Body of pancreas (tissue), 4 donors: ENCODE measurements around the gene TECRL.

Source experiments
- POLR2A ChIP-seq, 3 donors: fragments of 450-650 bp; IDR thresholded peaks; one replicate each; pipeline ENCODE4 v1.6.1; 2016; ENCODE audit warnings: antibody characterized with exemption in 3 of 3, mild to moderate bottlenecking in 2 of 3
- TF ChIP-seq, protein P1 (sequence below), 7 experiments: fragments of 450-650 bp in 4 of 7; fragments of 200-600 bp in 3 of 7; sonication (generic) in 3 of 7; IDR thresholded peaks; one replicate each; pipeline ENCODE4 v1.5.1; 2016 to 2019; ENCODE audit warnings: antibody characterized with exemption in 7 of 7

DNA sequence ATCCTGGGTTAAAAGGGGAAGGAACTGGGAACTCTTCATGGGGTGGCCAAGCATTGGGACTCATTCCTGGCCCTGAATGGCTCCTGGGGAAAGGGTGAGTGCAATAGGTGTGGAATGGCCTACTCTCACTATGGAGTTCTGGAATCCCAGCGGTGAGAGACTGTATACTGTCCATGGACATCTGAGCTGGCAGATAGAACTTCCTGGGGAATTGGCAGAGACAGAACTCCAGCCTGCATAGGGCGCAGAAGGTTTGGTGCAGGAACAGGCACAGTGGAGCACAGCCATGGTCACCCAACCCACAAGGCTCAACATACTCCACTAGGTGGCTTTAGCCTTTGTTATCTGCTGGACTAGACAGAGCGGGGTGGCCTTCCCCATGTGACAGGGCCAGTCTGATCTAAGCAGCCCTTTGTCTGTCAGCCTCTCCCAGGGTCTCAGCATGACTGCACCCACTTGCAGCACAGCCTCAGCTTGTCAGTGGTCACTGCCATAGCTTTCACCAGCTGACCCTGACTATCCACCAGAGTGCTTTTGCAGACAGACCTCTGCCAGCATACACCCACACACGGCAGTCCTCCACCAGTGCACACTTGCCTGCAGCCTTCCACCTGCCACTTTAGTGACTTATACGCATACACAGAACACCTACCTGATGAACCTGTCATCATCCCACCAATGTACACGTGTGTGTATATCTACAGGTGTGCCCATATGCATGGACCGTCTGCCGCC, 48.4 kb downstream of the TECRL start:
- TF ChIP-seq, protein P1, sequence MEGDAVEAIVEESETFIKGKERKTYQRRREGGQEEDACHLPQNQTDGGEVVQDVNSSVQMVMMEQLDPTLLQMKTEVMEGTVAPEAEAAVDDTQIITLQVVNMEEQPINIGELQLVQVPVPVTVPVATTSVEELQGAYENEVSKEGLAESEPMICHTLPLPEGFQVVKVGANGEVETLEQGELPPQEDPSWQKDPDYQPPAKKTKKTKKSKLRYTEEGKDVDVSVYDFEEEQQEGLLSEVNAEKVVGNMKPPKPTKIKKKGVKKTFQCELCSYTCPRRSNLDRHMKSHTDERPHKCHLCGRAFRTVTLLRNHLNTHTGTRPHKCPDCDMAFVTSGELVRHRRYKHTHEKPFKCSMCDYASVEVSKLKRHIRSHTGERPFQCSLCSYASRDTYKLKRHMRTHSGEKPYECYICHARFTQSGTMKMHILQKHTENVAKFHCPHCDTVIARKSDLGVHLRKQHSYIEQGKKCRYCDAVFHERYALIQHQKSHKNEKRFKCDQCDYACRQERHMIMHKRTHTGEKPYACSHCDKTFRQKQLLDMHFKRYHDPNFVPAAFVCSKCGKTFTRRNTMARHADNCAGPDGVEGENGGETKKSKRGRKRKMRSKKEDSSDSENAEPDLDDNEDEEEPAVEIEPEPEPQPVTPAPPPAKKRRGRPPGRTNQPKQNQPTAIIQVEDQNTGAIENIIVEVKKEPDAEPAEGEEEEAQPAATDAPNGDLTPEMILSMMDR (IDR thresholded peaks at IDR 0.05): no peak
- no peak for TF ChIP-seq POLR2A (IDR thresholded peaks at IDR 0.05)
